ENCODE measurements around the gene NUP160. TPM values are rescaled to one million over a fixed set of nuclear protein-coding genes. Genes with fewer than 3 reads are reported as not detected.
"Not testable (repeated sequence)": the region's sequence is repeated elsewhere in the genome, so short reads cannot be mapped to it uniquely, and the experiment has no call there.

NUP160 gene, protein sequence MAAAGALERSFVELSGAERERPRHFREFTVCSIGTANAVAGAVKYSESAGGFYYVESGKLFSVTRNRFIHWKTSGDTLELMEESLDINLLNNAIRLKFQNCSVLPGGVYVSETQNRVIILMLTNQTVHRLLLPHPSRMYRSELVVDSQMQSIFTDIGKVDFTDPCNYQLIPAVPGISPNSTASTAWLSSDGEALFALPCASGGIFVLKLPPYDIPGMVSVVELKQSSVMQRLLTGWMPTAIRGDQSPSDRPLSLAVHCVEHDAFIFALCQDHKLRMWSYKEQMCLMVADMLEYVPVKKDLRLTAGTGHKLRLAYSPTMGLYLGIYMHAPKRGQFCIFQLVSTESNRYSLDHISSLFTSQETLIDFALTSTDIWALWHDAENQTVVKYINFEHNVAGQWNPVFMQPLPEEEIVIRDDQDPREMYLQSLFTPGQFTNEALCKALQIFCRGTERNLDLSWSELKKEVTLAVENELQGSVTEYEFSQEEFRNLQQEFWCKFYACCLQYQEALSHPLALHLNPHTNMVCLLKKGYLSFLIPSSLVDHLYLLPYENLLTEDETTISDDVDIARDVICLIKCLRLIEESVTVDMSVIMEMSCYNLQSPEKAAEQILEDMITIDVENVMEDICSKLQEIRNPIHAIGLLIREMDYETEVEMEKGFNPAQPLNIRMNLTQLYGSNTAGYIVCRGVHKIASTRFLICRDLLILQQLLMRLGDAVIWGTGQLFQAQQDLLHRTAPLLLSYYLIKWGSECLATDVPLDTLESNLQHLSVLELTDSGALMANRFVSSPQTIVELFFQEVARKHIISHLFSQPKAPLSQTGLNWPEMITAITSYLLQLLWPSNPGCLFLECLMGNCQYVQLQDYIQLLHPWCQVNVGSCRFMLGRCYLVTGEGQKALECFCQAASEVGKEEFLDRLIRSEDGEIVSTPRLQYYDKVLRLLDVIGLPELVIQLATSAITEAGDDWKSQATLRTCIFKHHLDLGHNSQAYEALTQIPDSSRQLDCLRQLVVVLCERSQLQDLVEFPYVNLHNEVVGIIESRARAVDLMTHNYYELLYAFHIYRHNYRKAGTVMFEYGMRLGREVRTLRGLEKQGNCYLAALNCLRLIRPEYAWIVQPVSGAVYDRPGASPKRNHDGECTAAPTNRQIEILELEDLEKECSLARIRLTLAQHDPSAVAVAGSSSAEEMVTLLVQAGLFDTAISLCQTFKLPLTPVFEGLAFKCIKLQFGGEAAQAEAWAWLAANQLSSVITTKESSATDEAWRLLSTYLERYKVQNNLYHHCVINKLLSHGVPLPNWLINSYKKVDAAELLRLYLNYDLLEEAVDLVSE (N-terminal part only)
- total RNA-seq (2012; rRNA removed) = 26.0 and 30.4 TPM in 2 replicates

- Histone ChIP-seq H3K4me3 (ENCODE audit: low read length) (peak within 1 kb of the TSS; percentile 90), H3K27me3 (ENCODE audit: control insufficient read depth, insufficient read depth, low read length) (no peaks in the 10 kb centered on the region), H3K36me3 (ENCODE audit: insufficient read depth, low read length) (peaks cover 21% of the 10 kb centered on the region), H3K9ac (ENCODE audit: low read depth, low read length) (peak within 1 kb of the TSS; percentile 90), H3K9me3 (replicated peaks; ENCODE audit: low read length) (no peaks in the 10 kb centered on the region), H3K4me2 (ENCODE audit: low read length) (peak within 1 kb of the TSS; percentile 93), H3K4me1 (ENCODE audit: control insufficient read depth, insufficient read depth, low read length) (peaks cover 14% of the 10 kb centered on the region)
Observed at GRCh38 chr11:47847892-47848699, at the start of gene NUP160. Gene NUP160 (minus strand): TSS chr11:47848350. CDS start chr11:47848318, 32 bp downstream.

DNA sequence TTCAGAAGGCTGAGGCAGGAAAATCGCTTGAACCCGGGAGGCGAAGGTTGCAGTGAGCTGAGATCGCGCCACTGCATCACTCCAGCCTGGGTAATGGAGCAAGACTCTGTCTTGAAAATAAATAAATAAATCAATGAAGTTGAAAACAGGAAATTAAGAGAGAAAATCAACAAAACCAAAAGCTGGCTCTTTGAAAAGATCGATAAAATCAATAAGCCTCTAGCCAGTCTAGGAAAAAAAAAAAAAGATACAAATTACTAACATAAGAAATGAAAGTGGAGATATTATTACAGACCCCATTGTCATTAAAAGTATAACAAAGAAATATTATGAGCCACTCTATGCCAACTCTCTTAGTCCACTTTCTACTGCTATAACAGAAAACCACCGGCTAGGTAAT is 48.0 kb upstream of the NUP160 start:
- H3K4me3 ChIP-seq (ENCODE audit: low read length) = no peak overlapping the region
- no peaks in the 10 kb centered on the region for H3K27me3 ChIP-seq (ENCODE audit: control insufficient read depth, insufficient read depth, low read length)
- H3K4me2 ChIP-seq (ENCODE audit: low read length) = no peak overlapping the region
- H3K9ac ChIP-seq (ENCODE audit: low read depth, low read length) = no peak overlapping the region
- no peaks in the 10 kb centered on the region for H3K9me3 ChIP-seq (replicated peaks; ENCODE audit: low read length)
- no peaks in the 10 kb centered on the region for H3K4me1 ChIP-seq (ENCODE audit: control insufficient read depth, insufficient read depth, low read length)
- no peaks in the 10 kb centered on the region for H3K36me3 ChIP-seq (ENCODE audit: insufficient read depth, low read length)

- Histone ChIP-seq H3K9me3 (replicated peaks; ENCODE audit: low read length) (no peaks in the 10 kb centered on the region), H3K4me1 (ENCODE audit: control insufficient read depth, insufficient read depth, low read length) (no peaks in the 10 kb centered on the region), H3K27me3 (ENCODE audit: control insufficient read depth, insufficient read depth, low read length) (no peaks in the 10 kb centered on the region), H3K9ac (ENCODE audit: low read depth, low read length) (no peak overlapping the region), H3K4me2 (ENCODE audit: low read length) (no peak overlapping the region), H3K4me3 (ENCODE audit: low read length) (no peak overlapping the region), H3K36me3 (ENCODE audit: insufficient read depth, low read length) (no peaks in the 10 kb centered on the region)
Observed at GRCh38 chr11:47895035-47895434, 46.9 kb upstream of the NUP160 start.

DNA sequence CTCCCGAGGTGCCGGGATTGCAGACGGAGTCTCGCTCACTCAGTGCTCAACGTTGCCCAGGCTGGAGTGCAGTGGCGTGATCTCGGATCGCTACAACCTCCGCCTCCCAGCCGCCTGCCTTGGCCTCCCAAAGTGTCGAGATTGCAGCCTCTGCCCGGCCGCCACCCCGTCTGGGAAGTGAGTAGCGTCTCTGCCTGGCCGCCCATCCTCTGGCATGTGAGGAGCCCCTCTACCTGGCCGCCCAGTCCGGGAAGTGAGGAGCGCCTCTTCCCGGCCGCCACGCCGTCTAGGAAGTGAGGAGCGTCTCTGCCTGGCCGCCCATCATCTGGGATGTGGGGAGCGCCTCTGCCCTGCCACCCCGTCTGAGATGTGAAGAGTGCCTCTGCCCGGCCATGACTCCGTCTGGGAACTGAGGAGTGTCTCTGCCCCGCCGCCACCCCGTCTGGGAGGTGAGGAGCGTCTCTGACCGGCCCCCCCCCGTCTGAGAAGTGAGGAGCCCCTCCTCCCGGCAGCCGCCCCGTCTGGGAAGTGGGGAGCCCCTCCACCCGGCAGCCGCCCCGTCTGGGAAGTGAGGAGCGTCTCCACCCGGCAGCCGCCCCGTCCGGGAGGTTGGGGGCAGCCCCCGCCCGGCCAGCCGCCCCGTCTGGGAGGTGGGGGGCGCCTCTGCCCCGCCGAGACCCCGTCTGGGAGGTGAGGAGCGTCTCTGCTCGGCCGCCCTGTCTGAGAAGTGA is 44.6 kb upstream of the NUP160 start:
- not testable (repeated sequence) for H3K4me1 ChIP-seq (ENCODE audit: control insufficient read depth, insufficient read depth, low read length); H3K4me2 ChIP-seq (ENCODE audit: low read length); H3K9me3 ChIP-seq (replicated peaks; ENCODE audit: low read length); H3K9ac ChIP-seq (ENCODE audit: low read depth, low read length); H3K27me3 ChIP-seq (ENCODE audit: control insufficient read depth, insufficient read depth, low read length); H3K36me3 ChIP-seq (ENCODE audit: insufficient read depth, low read length); H3K4me3 ChIP-seq (ENCODE audit: low read length)

GRCh38 chr11:47891886-47892285 is 43.7 kb upstream of the NUP160 start:
- no peaks in the 10 kb centered on the region for H3K4me1 ChIP-seq (ENCODE audit: control insufficient read depth, insufficient read depth, low read length)
- H3K9ac ChIP-seq (ENCODE audit: low read depth, low read length) = no peak overlapping the region
- H3K27me3 ChIP-seq (ENCODE audit: control insufficient read depth, insufficient read depth, low read length) = peaks cover 3% of the 10 kb centered on the region
- no peaks in the 10 kb centered on the region for H3K36me3 ChIP-seq (ENCODE audit: insufficient read depth, low read length)
- no peak overlapping the region for H3K4me3 ChIP-seq (ENCODE audit: low read length)
- no peaks in the 10 kb centered on the region for H3K9me3 ChIP-seq (replicated peaks; ENCODE audit: low read length)
- no peak overlapping the region for H3K4me2 ChIP-seq (ENCODE audit: low read length)

GRCh38 chr11:47889714-47890441 is 41.7 kb upstream of the NUP160 start:
- H3K27me3 ChIP-seq (ENCODE audit: control insufficient read depth, insufficient read depth, low read length) = peaks cover 3% of the 10 kb centered on the region
- no peak overlapping the region for H3K9ac ChIP-seq (ENCODE audit: low read depth, low read length)
- H3K4me1 ChIP-seq (ENCODE audit: control insufficient read depth, insufficient read depth, low read length) = peaks cover 8% of the 10 kb centered on the region
- no peaks in the 10 kb centered on the region for H3K9me3 ChIP-seq (replicated peaks; ENCODE audit: low read length)
- no peak overlapping the region for H3K4me2 ChIP-seq (ENCODE audit: low read length)
- no peak overlapping the region for H3K4me3 ChIP-seq (ENCODE audit: low read length)
- no peaks in the 10 kb centered on the region for H3K36me3 ChIP-seq (ENCODE audit: insufficient read depth, low read length)

DNA sequence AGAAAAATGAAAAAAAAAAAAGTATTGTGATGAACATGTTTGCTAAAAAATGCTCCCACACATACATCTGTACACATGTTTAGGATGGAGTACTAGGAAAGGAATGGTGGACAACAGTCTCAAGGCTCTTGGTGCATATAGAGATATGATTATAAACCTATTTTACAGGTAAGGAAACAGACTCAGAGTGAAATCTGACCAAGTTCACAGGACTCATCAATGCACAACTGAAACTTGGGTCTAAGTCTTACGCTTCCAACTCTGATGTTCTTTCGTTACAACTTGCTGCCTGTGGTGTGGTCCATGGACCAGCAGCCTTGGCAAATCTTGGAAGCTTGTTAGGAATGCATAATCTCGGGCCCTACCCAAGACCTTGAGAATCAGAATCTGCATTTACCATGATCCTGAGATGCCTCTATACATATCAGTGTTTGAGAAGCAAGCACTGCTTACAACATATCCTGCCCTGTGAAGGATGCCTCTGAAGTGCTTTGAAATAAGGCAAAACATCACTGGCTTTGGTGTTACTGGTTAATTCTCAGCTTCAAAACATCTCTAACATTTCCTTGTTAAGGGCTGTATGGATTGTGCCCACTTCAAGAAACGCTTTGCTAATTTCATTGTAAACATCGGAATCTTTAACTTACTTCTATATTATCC is 39.9 kb upstream of the NUP160 start:
- Histone ChIP-seq H3K36me3 (ENCODE audit: insufficient read depth, low read length) (no peaks in the 10 kb centered on the region), H3K4me2 (ENCODE audit: low read length) (no peak overlapping the region), H3K4me3 (ENCODE audit: low read length) (no peak overlapping the region), H3K9me3 (replicated peaks; ENCODE audit: low read length) (no peaks in the 10 kb centered on the region), H3K4me1 (ENCODE audit: control insufficient read depth, insufficient read depth, low read length) (peaks cover 8% of the 10 kb centered on the region), H3K9ac (ENCODE audit: low read depth, low read length) (no peak overlapping the region), H3K27me3 (ENCODE audit: control insufficient read depth, insufficient read depth, low read length) (peaks cover 3% of the 10 kb centered on the region)

DNA sequence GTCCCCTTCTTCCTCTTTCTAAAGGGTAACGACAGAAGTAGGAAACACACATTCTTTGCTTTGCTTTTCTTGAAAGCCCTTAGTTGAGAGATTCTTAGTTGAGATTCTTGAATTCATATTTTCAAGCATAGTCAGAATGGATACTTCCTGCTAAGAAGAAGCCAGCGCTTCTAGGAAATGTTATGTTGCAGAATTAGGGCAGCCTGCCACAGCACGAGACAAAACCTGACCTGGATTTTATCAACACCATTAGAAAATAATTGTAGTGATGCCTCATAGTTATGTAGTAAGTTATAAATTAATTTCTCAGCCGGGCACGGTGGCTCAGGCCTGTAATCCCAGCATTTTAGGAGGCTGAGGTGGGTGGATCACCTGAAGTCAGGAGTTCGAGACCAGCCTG is 37.9 kb upstream of the NUP160 start:
- Histone ChIP-seq H3K9me3 (replicated peaks; ENCODE audit: low read length) (no peaks in the 10 kb centered on the region), H3K9ac (ENCODE audit: low read depth, low read length) (peak overlapping the region; percentile 15), H3K4me3 (ENCODE audit: low read length) (no peak overlapping the region), H3K27me3 (ENCODE audit: control insufficient read depth, insufficient read depth, low read length) (peaks cover 3% of the 10 kb centered on the region), H3K4me2 (ENCODE audit: low read length) (peak overlapping the region; percentile 49), H3K36me3 (ENCODE audit: insufficient read depth, low read length) (no peaks in the 10 kb centered on the region), H3K4me1 (ENCODE audit: control insufficient read depth, insufficient read depth, low read length) (peaks cover 8% of the 10 kb centered on the region)

DNA sequence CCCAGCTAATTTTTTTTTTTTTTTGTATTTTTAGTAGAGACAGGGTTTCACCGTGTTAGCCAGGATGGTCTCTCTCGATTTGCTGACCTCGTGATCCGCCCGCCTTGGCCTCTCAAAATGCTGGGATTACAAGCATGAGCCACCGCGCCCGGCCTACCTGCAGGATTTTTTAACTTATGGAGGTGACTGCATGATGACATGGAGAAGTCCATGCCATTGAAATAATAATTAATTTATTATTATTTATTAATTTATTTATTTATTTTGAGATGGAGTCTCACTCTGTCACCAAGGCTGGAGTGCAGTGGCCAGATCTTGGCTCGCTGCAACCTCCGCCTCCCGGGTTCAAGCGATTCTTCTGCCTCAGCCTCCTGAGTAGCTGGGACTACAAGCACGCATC is 34.3 kb upstream of the NUP160 start:
- H3K4me2 ChIP-seq (ENCODE audit: low read length); H3K4me3 ChIP-seq (ENCODE audit: low read length); H3K4me1 ChIP-seq (ENCODE audit: control insufficient read depth, insufficient read depth, low read length); H3K27me3 ChIP-seq (ENCODE audit: control insufficient read depth, insufficient read depth, low read length); H3K9ac ChIP-seq (ENCODE audit: low read depth, low read length); H3K36me3 ChIP-seq (ENCODE audit: insufficient read depth, low read length); H3K9me3 ChIP-seq (replicated peaks; ENCODE audit: low read length): not testable (repeated sequence)

All from skeletal muscle satellite cell (primary cell).